ENCODE measurements around the gene TMF1. TPM values are rescaled to one million over a fixed set of nuclear protein-coding genes. Genes with fewer than 3 reads are reported as not detected.

Gene TMF1
- total and polyA plus RNA-seq, 2 of the 8 experiments (the other 6 are each of a cell fraction or from before 2014, with no cell fraction given): 1.4 to 18.3 TPM

DNA sequence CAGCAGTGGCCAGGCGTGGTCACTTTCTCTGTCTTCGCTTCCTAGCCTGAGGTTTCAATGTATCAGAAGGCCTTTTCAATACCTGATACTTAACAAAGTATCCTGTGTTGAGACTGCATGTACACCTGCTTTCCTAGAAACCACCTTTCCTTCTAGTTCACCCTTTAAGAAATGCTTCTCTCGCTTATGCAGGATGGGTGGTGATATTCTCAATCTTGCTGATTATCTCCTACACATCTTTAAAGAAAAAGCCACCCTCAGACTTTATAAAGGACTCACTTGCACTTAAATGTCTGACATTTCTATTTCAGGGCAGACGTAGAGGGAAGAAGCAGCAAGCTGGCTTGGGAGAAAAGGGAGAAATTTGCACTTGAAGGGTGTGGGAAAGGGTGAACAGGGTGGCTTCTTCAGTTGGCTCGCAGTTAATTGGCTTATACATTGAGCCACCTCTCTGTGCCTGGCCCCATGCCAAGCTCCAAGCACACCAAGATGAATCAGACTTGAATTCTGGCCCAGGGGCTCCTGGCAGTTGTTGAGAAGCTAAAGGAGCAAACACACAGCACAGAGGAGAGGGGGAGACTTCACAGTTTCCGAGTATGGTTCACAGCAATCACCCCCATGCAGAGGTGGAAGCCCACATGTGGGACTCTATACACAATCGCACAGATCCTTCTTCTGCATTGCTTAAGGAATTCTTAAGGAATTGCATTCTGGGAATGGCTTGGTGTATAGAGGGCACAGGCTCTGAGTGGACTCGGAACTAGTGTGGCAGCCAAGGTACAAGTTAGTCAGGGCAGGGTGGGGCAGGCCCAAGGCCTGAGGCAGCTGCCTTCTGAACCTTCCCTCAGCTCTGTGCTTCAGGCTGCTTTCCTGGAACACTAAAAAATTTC lies 33.9 kb upstream of the TMF1 start (continued):
- TF ChIP-seq BCL11A (IDR thresholded peaks at IDR 0.05; ENCODE audit: low read depth in 2 of 2, low read length in 2 of 2): no peak
- TF ChIP-seq GTF2F1 (IDR thresholded peaks at IDR 0.05; ENCODE audit: borderline replicate concordance, low read depth, low read length): no peak
- no peak for TF ChIP-seq KDM5A (IDR thresholded peaks at IDR 0.05; ENCODE audit: low read length)
- TF ChIP-seq SP1 (IDR thresholded peaks at IDR 0.05; ENCODE audit: low read depth, low read length): no peak
- no peak for TF ChIP-seq EGR1 (IDR thresholded peaks at IDR 0.05; ENCODE audit: borderline replicate concordance, low read depth, low read length)
- TF ChIP-seq CHD1 (IDR thresholded peaks at IDR 0.05; ENCODE audit: low read depth, low read length): no peak

Data from H1 (cell line).